Measurements from ENCODE around the gene NSL1. TPM values are rescaled to one million over a fixed set of nuclear protein-coding genes. Genes with fewer than 3 reads are reported as not detected.
A peak's percentile ranks its signal among the peaks of the same experiment; 100 is the strongest.
"Not testable (repeated sequence)": the region's sequence is repeated elsewhere in the genome, so short reads cannot be mapped to it uniquely, and the experiment has no call there.

Gene NSL1
- total RNA-seq, 1 donor from 2014 or later: 30.2 TPM

- Histone ChIP-seq H3K4me1 (no peaks in the 10 kb centered on the region), H3K4me3 (no peak overlapping the region), H3K27me3 (no peaks in the 10 kb centered on the region), H3K36me3 (peaks cover 5% of the 10 kb centered on the region), H3K27ac (no peak overlapping the region), H3K9me3 (no peaks in the 10 kb centered on the region)
- ATAC-seq (no peak), DNase-seq (no peak)
- TF ChIP-seq CTCF (IDR thresholded peaks at IDR 0.05): no peak
- intact Hi-C loops (cut with DNase I): no loop called here
These were observed 59.9 kb downstream of the NSL1 start for GRCh38 chr1:212731630-212732029.

- Histone ChIP-seq H3K4me3 (no peak overlapping the region), H3K9me3 (no peaks in the 10 kb centered on the region), H3K27me3 (no peaks in the 10 kb centered on the region), H3K36me3 (peaks cover 5% of the 10 kb centered on the region), H3K27ac (no peak overlapping the region), H3K4me1 (no peaks in the 10 kb centered on the region)
- DNase-seq (no peak), ATAC-seq (no peak)
- no peak for TF ChIP-seq CTCF (IDR thresholded peaks at IDR 0.05)
- intact Hi-C loops (cut with DNase I): no loop called here
These were observed 63.0 kb downstream of the NSL1 start for GRCh38 chr1:212728606-212729005.

GRCh38 chr1:212727386-212728181, 64.0 kb downstream of the NSL1 start:
- no peaks in the 10 kb centered on the region for H3K9me3 ChIP-seq
- H3K27ac ChIP-seq: no peak overlapping the region
- peak; percentile 50 for ATAC-seq
- peaks cover 4% of the 10 kb centered on the region for H3K36me3 ChIP-seq
- intact Hi-C loops (cut with DNase I): no loop called here
- no peaks in the 10 kb centered on the region for H3K4me1 ChIP-seq
- no peak overlapping the region for H3K4me3 ChIP-seq
- TF ChIP-seq CTCF (IDR thresholded peaks at IDR 0.05): no peak
- no peak for DNase-seq
- H3K27me3 ChIP-seq: no peaks in the 10 kb centered on the region

- H3K27me3 ChIP-seq; H3K9me3 ChIP-seq; intact Hi-C loops (cut with DNase I); ATAC-seq; H3K36me3 ChIP-seq; DNase-seq; H3K4me3 ChIP-seq; H3K27ac ChIP-seq; H3K4me1 ChIP-seq: not testable (repeated sequence)
These were observed 66.9 kb downstream of the NSL1 start for GRCh38 chr1:212724679-212725078.

- H3K27ac ChIP-seq: no peak overlapping the region
- ATAC-seq (no peak), DNase-seq (no peak)
- H3K9me3 ChIP-seq: no peaks in the 10 kb centered on the region
- no peak overlapping the region for H3K4me3 ChIP-seq
- no peaks in the 10 kb centered on the region for H3K27me3 ChIP-seq
- intact Hi-C loops (cut with DNase I): no loop called here
- no peak for TF ChIP-seq CTCF (IDR thresholded peaks at IDR 0.05)
- H3K4me1 ChIP-seq: peaks cover 5% of the 10 kb centered on the region
- H3K36me3 ChIP-seq: no peaks in the 10 kb centered on the region
These were observed 69.2 kb downstream of the NSL1 start for GRCh38 chr1:212722270-212722957.

Measured in upper lobe of right lung (tissue), 1 donor.